Skeletal muscle tissue (tissue), 4 donors: ENCODE results near the gene NEUROG1. TPM values are rescaled to one million over a fixed set of nuclear protein-coding genes. Genes with fewer than 3 reads are reported as not detected.
A peak's percentile ranks its signal among the peaks of the same experiment; 100 is the strongest.

Experiments used
- H3K27ac ChIP-seq: one replicate; pipeline ENCODE4 v1.7.0; 2013; ENCODE audit warnings: mild to moderate bottlenecking, low read depth, low read length, inconsistent platforms
- H3K27me3 ChIP-seq, 3 donors: one replicate each; pipeline ENCODE4 v1.7.0; 2013; ENCODE audit warnings: low read length in 3 of 3; ENCODE audit not compliant: control insufficient read depth in 3 of 3, insufficient read depth in 3 of 3
- H3K36me3 ChIP-seq, 3 donors: one replicate each; pipeline ENCODE4 v1.7.0; 2013; ENCODE audit warnings: low read length in 3 of 3; ENCODE audit not compliant: control insufficient read depth in 3 of 3, insufficient read depth in 3 of 3
- H3K4me1 ChIP-seq, 3 donors: one replicate each; pipeline ENCODE4 v1.7.0; 2013; ENCODE audit warnings: low read length in 3 of 3, mild to moderate bottlenecking in 3 of 3; ENCODE audit not compliant: control insufficient read depth in 3 of 3, insufficient read depth in 3 of 3
- H3K4me3 ChIP-seq, 3 donors: one replicate each; pipeline ENCODE4 v1.7.0; 2013; ENCODE audit warnings: low read length in 3 of 3
- H3K9ac ChIP-seq, 3 donors: one replicate each; pipeline ENCODE4 v1.7.0; 2013; ENCODE audit warnings: low read length in 3 of 3, mild to moderate bottlenecking in 3 of 3, moderate library complexity in 2 of 3, low read depth in 1 of 3
- H3K9me3 ChIP-seq, 3 donors: one replicate each; pipeline ENCODE4 v1.7.0; 2013; ENCODE audit warnings: low read length in 3 of 3; ENCODE audit not compliant: control insufficient read depth in 3 of 3
- total RNA-seq: library from RNA; depleted of rRNA; stranded (reverse); fragments of >200 nt; gene quantifications from one replicate; pipeline ENCODE4 v1.2.3, GENCODE V29; 2014
- donor health status: Osteomylitis.

Gene NEUROG1
- total RNA-seq, 1 donor from 2014 or later = not detected

- no peak overlapping the region for H3K4me3 ChIP-seq
- no peak overlapping the region for H3K27ac ChIP-seq
- no peaks in the 10 kb centered on the region for H3K9me3 ChIP-seq
- peaks cover 50 to 66% (median 62%) of the 10 kb centered on the region in 3 donors for H3K27me3 ChIP-seq
- no peak overlapping the region for H3K9ac ChIP-seq
- peaks cover 14 to 34% (median 18%) of the 10 kb centered on the region in 3 donors for H3K4me1 ChIP-seq
- no peaks in the 10 kb centered on the region for H3K36me3 ChIP-seq
These were observed 44.7 kb downstream of the NEUROG1 start for GRCh38 chr5:135491038-135491551.

GRCh38 chr5:135490245-135491037, 45.3 kb downstream of the NEUROG1 start:
- H3K27ac ChIP-seq = no peak overlapping the region
- peak overlapping the region in 1 of 3 donors; percentile 60 for H3K9ac ChIP-seq
- H3K36me3 ChIP-seq = no peaks in the 10 kb centered on the region
- H3K4me3 ChIP-seq = peak overlapping the region; percentile 48 to 67 (median 64)
- H3K9me3 ChIP-seq = no peaks in the 10 kb centered on the region
- H3K27me3 ChIP-seq = peaks cover 54 to 71% (median 65%) of the 10 kb centered on the region in 3 donors
- peaks cover 14 to 34% (median 18%) of the 10 kb centered on the region in 3 donors for H3K4me1 ChIP-seq

- H3K36me3 ChIP-seq = no peaks in the 10 kb centered on the region
- no peak overlapping the region for H3K27ac ChIP-seq
- H3K9ac ChIP-seq = peak overlapping the region in 1 of 3 donors; percentile 60
- H3K4me1 ChIP-seq = peaks cover 14 to 34% (median 18%) of the 10 kb centered on the region in 3 donors
- H3K4me3 ChIP-seq = peak overlapping the region; percentile 62 to 67 (median 64)
- peaks cover 54 to 73% (median 65%) of the 10 kb centered on the region in 3 donors for H3K27me3 ChIP-seq
- no peaks in the 10 kb centered on the region for H3K9me3 ChIP-seq
These were observed 46.1 kb downstream of the NEUROG1 start for GRCh38 chr5:135489466-135490244.

- Histone ChIP-seq H3K27me3 (peaks cover 54 to 76% (median 65%) of the 10 kb centered on the region in 3 donors), H3K36me3 (no peaks in the 10 kb centered on the region), H3K4me1 (peaks cover 14 to 34% (median 18%) of the 10 kb centered on the region in 3 donors), H3K9ac (peak overlapping the region in 2 of 3 donors; percentile 14 to 60), H3K27ac (no peak overlapping the region), H3K9me3 (no peaks in the 10 kb centered on the region), H3K4me3 (peak overlapping the region; percentile 62 to 67 (median 64))
These were observed 46.9 kb downstream of the NEUROG1 start for GRCh38 chr5:135488727-135489465.

GRCh38 chr5:135487839-135488514, 47.8 kb downstream of the NEUROG1 start:
- Histone ChIP-seq H3K9me3 (no peaks in the 10 kb centered on the region), H3K4me1 (peaks cover 14 to 26% (median 16%) of the 10 kb centered on the region in 3 donors), H3K9ac (no peak overlapping the region), H3K36me3 (no peaks in the 10 kb centered on the region), H3K27me3 (peaks cover 60 to 72% (median 65%) of the 10 kb centered on the region in 3 donors), H3K27ac (no peak overlapping the region), H3K4me3 (no peak overlapping the region)

- Histone ChIP-seq H3K36me3 (no peaks in the 10 kb centered on the region), H3K27ac (no peak overlapping the region), H3K9me3 (no peaks in the 10 kb centered on the region), H3K9ac (no peak overlapping the region), H3K4me1 (peaks cover 14 to 26% (median 16%) of the 10 kb centered on the region in 3 donors), H3K4me3 (no peak overlapping the region), H3K27me3 (peaks cover 59 to 65% (median 61%) of the 10 kb centered on the region in 3 donors)
These were observed 48.7 kb downstream of the NEUROG1 start for GRCh38 chr5:135487037-135487395.

- Histone ChIP-seq H3K36me3 (no peaks in the 10 kb centered on the region), H3K4me1 (peaks cover 14 to 26% (median 16%) of the 10 kb centered on the region in 3 donors), H3K9me3 (no peaks in the 10 kb centered on the region), H3K27ac (no peak overlapping the region), H3K4me3 (no peak overlapping the region), H3K9ac (no peak overlapping the region), H3K27me3 (peaks cover 59 to 62% (median 60%) of the 10 kb centered on the region in 3 donors)
These were observed 49.4 kb downstream of the NEUROG1 start for GRCh38 chr5:135486131-135487036.

GRCh38 chr5:135484674-135485086, 51.1 kb downstream of the NEUROG1 start:
- no peak overlapping the region for H3K9ac ChIP-seq
- no peaks in the 10 kb centered on the region for H3K9me3 ChIP-seq
- H3K27me3 ChIP-seq = peaks cover 45 to 55% (median 46%) of the 10 kb centered on the region in 3 donors
- H3K4me3 ChIP-seq = no peak overlapping the region
- no peaks in the 10 kb centered on the region for H3K36me3 ChIP-seq
- no peak overlapping the region for H3K27ac ChIP-seq
- peaks cover 5 to 15% (median 8%) of the 10 kb centered on the region in 3 donors for H3K4me1 ChIP-seq
